ENCODE results near the gene GPR33. TPM values are rescaled to one million over a fixed set of nuclear protein-coding genes. Genes with fewer than 3 reads are reported as not detected.

GPR33 gene
- total and polyA plus RNA-seq, 10 of the 15 experiments (the other 5 are each of a cell fraction or from before 2014, with no cell fraction given), result not detected

DNA sequence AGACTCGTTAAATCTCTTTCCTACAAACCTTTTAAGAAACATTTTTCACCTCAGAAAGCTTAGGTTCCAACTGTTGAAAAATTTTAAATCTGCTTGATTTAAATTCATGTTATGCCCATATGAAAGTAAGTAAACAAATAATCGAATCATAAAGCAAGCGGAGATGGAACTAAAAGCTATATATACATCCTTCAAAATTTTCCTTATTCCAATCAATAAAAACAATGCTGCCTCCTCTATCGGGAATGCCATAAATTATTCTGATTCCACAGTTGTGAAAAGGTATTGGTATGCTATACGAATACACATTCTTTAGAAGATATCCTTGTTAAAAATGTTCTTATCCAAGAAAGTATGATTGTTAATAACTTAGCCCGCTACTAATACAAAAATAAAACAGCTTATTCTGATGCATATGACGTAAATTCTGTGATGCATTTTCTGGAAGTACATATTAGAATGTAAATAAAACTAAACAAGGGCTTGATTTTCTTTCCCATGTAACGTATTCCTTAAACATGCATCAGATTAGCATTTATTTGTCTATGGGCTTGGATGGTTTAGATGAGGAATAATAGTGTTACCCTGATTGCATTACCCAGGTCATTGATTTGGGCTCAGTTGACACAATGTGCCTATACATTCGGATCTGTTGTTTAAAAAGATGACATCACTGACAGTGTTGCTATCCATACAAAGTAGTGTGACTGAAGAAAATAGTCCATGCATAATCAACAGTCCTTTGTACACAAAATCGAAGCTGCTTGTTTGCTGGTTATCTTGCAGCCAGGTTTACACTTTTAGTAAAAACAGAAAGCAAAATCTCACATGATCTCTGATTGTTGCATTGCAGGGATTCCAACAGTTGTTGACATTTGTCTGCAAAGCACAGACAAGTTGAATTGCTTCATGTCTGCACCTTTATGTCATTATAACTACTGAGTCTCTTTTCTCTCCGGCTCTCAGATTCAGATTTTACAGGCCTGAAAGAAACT lies 29.9 kb downstream of the GPR33 start:
- 51% methylated on average over 11 of the region's 11 CpGs for WGBS (ENCODE audit: insufficient coverage, insufficient replicate concordance, low lambda C conversion rate, missing lambda C conversion rate)
- no TSS peak for BruUV-seq (replicated peaks)

More for the DNA sequence above, 29.9 kb downstream of the GPR33 start:
- CTCF ChIA-PET, result interaction anchor here (0.6 to 2.3 kb wide), 9 partner anchors 8 to 797 kb away, joined by 3 to 9 read pairs (median 4); partner anchors contain the start of gene HEATR5A
- in situ Hi-C loops (cut with MboI), result no loop called here
- Histone ChIP-seq H3K36me3 (ENCODE audit: control insufficient read depth in 2 of 2, insufficient read depth in 2 of 2, low read length in 1 of 2) (no peaks in the 10 kb centered on the region), H3K9ac (ENCODE audit: control insufficient read depth, insufficient read depth, low read length) (0 out of 2 replicates have a peak overlapping the region, but pooled peaks have one; percentile 10), H2AFZ (ENCODE audit: control insufficient read depth, low read depth, low read length) (peak overlapping the region; percentile 74), H3K27me3 (replicated peaks in 1 of 2; ENCODE audit: control insufficient read depth in 2 of 2, insufficient read depth in 2 of 2, low read length in 1 of 2) (no peaks in the 10 kb centered on the region), H3K4me1 (ENCODE audit: control insufficient read depth, insufficient read depth, low read length) (no peaks in the 10 kb centered on the region; the same call in 1 of the 2 replicates), H3K79me2 (ENCODE audit: control insufficient read depth, insufficient read depth, low read length) (peaks cover 8% of the 10 kb centered on the region), H3K9me3 (replicated peaks; ENCODE audit: control insufficient read depth, insufficient read depth, low read length) (no peaks in the 10 kb centered on the region), H3K27ac (ENCODE audit: control insufficient read depth, insufficient read depth) (peak overlapping the region; percentile 76), H4K20me1 (ENCODE audit: control insufficient read depth, insufficient read depth) (no peaks in the 10 kb centered on the region), H3K4me2 (ENCODE audit: control insufficient read depth, insufficient read depth) (peak overlapping the region; percentile 56), H3K4me3 (peak overlapping the region; percentile 57; the same call in 1 of the 2 replicates)
- no peak for FAIRE-seq
- intact Hi-C loops (cut with micrococcal nuclease; ENCODE audit: unreplicated experiment), result loop anchor here (5.0 to 10.0 kb wide), 2 partner anchors 36 to 617 kb away; partner anchors contain the start of genes ARHGAP5 and HEATR5A
- no peak for ATAC-seq
- TF ChIP-seq TCF7 (IDR thresholded peaks at IDR 0.05; ENCODE audit: borderline replicate concordance), result 0 out of 2 replicates have a peak, but pooled peaks have one; percentile 26
- TF ChIP-seq, protein P1, sequence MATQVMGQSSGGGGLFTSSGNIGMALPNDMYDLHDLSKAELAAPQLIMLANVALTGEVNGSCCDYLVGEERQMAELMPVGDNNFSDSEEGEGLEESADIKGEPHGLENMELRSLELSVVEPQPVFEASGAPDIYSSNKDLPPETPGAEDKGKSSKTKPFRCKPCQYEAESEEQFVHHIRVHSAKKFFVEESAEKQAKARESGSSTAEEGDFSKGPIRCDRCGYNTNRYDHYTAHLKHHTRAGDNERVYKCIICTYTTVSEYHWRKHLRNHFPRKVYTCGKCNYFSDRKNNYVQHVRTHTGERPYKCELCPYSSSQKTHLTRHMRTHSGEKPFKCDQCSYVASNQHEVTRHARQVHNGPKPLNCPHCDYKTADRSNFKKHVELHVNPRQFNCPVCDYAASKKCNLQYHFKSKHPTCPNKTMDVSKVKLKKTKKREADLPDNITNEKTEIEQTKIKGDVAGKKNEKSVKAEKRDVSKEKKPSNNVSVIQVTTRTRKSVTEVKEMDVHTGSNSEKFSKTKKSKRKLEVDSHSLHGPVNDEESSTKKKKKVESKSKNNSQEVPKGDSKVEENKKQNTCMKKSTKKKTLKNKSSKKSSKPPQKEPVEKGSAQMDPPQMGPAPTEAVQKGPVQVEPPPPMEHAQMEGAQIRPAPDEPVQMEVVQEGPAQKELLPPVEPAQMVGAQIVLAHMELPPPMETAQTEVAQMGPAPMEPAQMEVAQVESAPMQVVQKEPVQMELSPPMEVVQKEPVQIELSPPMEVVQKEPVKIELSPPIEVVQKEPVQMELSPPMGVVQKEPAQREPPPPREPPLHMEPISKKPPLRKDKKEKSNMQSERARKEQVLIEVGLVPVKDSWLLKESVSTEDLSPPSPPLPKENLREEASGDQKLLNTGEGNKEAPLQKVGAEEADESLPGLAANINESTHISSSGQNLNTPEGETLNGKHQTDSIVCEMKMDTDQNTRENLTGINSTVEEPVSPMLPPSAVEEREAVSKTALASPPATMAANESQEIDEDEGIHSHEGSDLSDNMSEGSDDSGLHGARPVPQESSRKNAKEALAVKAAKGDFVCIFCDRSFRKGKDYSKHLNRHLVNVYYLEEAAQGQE (IDR thresholded peaks at IDR 0.05; ENCODE audit: low read depth, low read length), result no peak
- TF ChIP-seq, protein P2, sequence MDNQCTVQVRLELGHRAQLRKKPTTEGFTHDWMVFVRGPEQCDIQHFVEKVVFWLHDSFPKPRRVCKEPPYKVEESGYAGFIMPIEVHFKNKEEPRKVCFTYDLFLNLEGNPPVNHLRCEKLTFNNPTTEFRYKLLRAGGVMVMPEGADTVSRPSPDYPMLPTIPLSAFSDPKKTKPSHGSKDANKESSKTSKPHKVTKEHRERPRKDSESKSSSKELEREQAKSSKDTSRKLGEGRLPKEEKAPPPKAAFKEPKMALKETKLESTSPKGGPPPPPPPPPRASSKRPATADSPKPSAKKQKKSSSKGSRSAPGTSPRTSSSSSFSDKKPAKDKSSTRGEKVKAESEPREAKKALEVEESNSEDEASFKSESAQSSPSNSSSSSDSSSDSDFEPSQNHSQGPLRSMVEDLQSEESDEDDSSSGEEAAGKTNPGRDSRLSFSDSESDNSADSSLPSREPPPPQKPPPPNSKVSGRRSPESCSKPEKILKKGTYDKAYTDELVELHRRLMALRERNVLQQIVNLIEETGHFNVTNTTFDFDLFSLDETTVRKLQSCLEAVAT (IDR thresholded peaks at IDR 0.05), result peak; percentile 65
- no peak for TF ChIP-seq SMAD1 (IDR thresholded peaks at IDR 0.05; ENCODE audit: low read depth, partially characterized antibody)
- TF ChIP-seq SREBF1 (IDR thresholded peaks at IDR 0.05; ENCODE audit: low read length), result no peak
- no peak for TF ChIP-seq RB1 (IDR thresholded peaks at IDR 0.05; ENCODE audit: borderline replicate concordance)
- no peak for DNase-seq (ENCODE audit: low read depth, low spot score)
- RAD21 ChIA-PET (ENCODE audit: unreplicated experiment), result interaction anchor here (1.0 to 2.7 kb wide), 6 partner anchors 8 to 796 kb away, joined by 4 to 9 read pairs (median 6); partner anchors contain the start of gene HEATR5A
- POLR2A ChIA-PET, result interaction anchor here (0.6 to 1.5 kb wide), 2 partner anchors 38 to 95 kb away, joined by 4 to 6 read pairs; partner anchors contain the start of gene HEATR5A
- SMC1A ChIA-PET (ENCODE audit: uncharacterized antibody, unreplicated experiment), result interaction anchor here (0.7 to 1.6 kb wide), 13 partner anchors 10 to 793 kb away, joined by 3 to 8 read pairs (median 3); partner anchors contain the start of gene HEATR5A

Measured in GM12878 (cell line).